Smooth muscle cell of the pulmonary artery (primary cell): Measurements from ENCODE around the gene IL7R. TPM values are rescaled to one million over a fixed set of nuclear protein-coding genes. Genes with fewer than 3 reads are reported as not detected.

Source experiments
- total RNA-seq: library from RNA; depleted of rRNA; stranded (reverse); fragments of >200 nt; gene quantifications from 2 replicates; pipeline ENCODE4 v1.2.3, GENCODE V29; 2014

Gene IL7R
- total RNA-seq: 5.4 and 9.8 TPM in 2 replicates

GRCh38 chr5:35856765-35857351, at the start of gene IL7R:
TSS of gene IL7R (plus strand) at chr5:35856891. CDS start at chr5:35856978, 87 bp downstream.

Other genes starting within 250 kb of the IL7R start
- 2.0 and 2.9 TPM in 2 replicates for gene SPEF2, start 239.0 kb upstream of the IL7R start, total RNA-seq
- 0.07 TPM in 1 of 2 replicates, not detected in the other for gene CAPSL, start 81.7 kb downstream of the IL7R start, total RNA-seq
- gene UGT3A1, start 134.5 kb downstream of the IL7R start, total RNA-seq: not detected in 2 replicates
- gene UGT3A2, start 210.0 kb downstream of the IL7R start, total RNA-seq: not detected in 2 replicates